Endothelial cell of umbilical vein (primary cell): ENCODE results near the gene MAT1A.

Experiments
- EZH2 ChIP-seq: IDR thresholded peaks from 2 replicates; pipeline ENCODE4 v1.6.1; 2012; ENCODE audit warnings: borderline replicate concordance, low read depth, mild to moderate bottlenecking, moderate library complexity, low read length, inconsistent platforms; ENCODE audit not compliant: severe bottlenecking
- MYC ChIP-seq: IDR thresholded peaks from one replicate; pipeline ENCODE4 v1.6.1; 2011; ENCODE audit warnings: mild to moderate bottlenecking, low read depth, low read length
- POLR2AphosphoS5 ChIP-seq: IDR thresholded peaks from 2 replicates; pipeline ENCODE4 v1.6.1; 2012; ENCODE audit warnings: low read depth, mild to moderate bottlenecking, control low read depth, low read length, moderate library complexity; ENCODE audit not compliant: insufficient read depth
- TF ChIP-seq, protein P1 (sequence below): IDR thresholded peaks from 2 replicates; pipeline ENCODE4 v1.6.1; 2011; ENCODE audit not compliant: insufficient read depth, insufficient read length
- TF ChIP-seq, protein P2 (sequence below), 2 donors: IDR thresholded peaks; 1 replicate in 1 of 2; 2 replicates in 1 of 2; pipeline ENCODE4 v1.5.1; 2011; ENCODE audit warnings: low read length in 2 of 2, mild to moderate bottlenecking in 2 of 2, moderate library complexity in 2 of 2, control low read depth in 1 of 2, inconsistent platforms in 1 of 2, low read depth in 1 of 2; ENCODE audit not compliant: insufficient read depth in 1 of 2; ENCODE audit errors: extremely low read depth in 1 of 2

DNA sequence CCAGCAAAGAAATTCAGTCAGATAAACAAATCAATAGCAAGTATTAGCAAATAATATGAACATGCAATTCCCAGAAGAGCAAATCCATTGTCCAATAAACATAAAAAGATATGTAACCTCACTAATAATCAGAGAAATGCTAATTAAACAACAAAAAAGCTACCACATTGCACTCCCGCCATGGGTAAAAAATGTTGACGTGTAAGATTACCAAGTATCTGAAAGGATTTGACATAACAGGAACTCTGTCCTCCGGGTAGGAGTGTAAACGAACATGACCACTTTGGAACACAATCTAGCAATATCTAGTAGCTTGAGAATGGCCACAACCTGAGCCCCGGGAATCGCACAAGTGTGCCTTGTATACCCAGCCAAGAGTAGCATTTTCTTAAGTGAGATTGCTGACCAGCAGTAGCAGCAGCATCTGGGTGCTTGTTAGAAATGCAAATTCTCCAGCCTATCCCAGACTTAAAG, 35.5 kb upstream of the MAT1A start:
- TF ChIP-seq, protein P1, sequence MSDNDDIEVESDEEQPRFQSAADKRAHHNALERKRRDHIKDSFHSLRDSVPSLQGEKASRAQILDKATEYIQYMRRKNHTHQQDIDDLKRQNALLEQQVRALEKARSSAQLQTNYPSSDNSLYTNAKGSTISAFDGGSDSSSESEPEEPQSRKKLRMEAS = no peak
- TF ChIP-seq EZH2 (no peak), MYC (no peak), POLR2AphosphoS5 (no peak)
- TF ChIP-seq, protein P2, sequence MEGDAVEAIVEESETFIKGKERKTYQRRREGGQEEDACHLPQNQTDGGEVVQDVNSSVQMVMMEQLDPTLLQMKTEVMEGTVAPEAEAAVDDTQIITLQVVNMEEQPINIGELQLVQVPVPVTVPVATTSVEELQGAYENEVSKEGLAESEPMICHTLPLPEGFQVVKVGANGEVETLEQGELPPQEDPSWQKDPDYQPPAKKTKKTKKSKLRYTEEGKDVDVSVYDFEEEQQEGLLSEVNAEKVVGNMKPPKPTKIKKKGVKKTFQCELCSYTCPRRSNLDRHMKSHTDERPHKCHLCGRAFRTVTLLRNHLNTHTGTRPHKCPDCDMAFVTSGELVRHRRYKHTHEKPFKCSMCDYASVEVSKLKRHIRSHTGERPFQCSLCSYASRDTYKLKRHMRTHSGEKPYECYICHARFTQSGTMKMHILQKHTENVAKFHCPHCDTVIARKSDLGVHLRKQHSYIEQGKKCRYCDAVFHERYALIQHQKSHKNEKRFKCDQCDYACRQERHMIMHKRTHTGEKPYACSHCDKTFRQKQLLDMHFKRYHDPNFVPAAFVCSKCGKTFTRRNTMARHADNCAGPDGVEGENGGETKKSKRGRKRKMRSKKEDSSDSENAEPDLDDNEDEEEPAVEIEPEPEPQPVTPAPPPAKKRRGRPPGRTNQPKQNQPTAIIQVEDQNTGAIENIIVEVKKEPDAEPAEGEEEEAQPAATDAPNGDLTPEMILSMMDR (IDR thresholded peaks at IDR 0.05; ENCODE audit: extremely low read depth in 1 of 2, insufficient read depth in 1 of 2, low read depth in 1 of 2, low read length in 2 of 2) = no peak
